PC-3 (cell line): ENCODE measurements around the gene PTPN1. TPM values are rescaled to one million over a fixed set of nuclear protein-coding genes. Genes with fewer than 3 reads are reported as not detected.

ENCODE experiments used
- ATAC-seq: fragments of 200-7000 bp; cut with Tn5 transposase; 2 replicates; pipeline ENCODE4 v1.9.1; 2020; ENCODE audit warnings: mild to moderate bottlenecking, moderate library complexity
- BruUV-seq: library from RNA; stranded (reverse); fragments of 400-500 nt; replicated peaks from 2 replicates; lab custom pipeline; 2021; lab: Mats Ljungman, UMichigan
- CTCF ChIA-PET: fragments of 300-600 bp; sonication (Branson Sonifier 250); formaldehyde crosslinking; loops from one replicate; lab custom pipeline; 2022; ENCODE audit warnings: antibody characterized with exemption; lab: Charles Lee
- POLR2A ChIA-PET: fragments of 300-600 bp; sonication (Branson Sonifier 250); formaldehyde crosslinking; loops from one replicate; lab custom pipeline; 2022; ENCODE audit warnings: antibody characterized with exemption; ENCODE audit not compliant: unreplicated experiment; lab: Charles Lee
- DNase-seq: peaks from one replicate; pipeline ENCODE4 v3.0.0-alpha.2; 2015
- H2AFZ ChIP-seq: fragments of 300-600 bp; sonication (generic); 2 replicates; pipeline ENCODE4 v1.6.0; 2016; ENCODE audit warnings: antibody characterized with exemption, low read length
- H3F3A ChIP-seq: fragments of 300-600 bp; sonication (generic); one replicate; pipeline ENCODE4 v1.6.0; 2017; ENCODE audit warnings: antibody characterized with exemption, low read length, control low read depth, mild to moderate bottlenecking; ENCODE audit not compliant: unreplicated experiment
- H3K27ac ChIP-seq: fragments of 300-600 bp; sonication (generic); 2 replicates; pipeline ENCODE4 v1.5.1; 2016; ENCODE audit warnings: mild to moderate bottlenecking, low read length
- H3K27me3 ChIP-seq: fragments of 300-600 bp; sonication (generic); 2 replicates; pipeline ENCODE4 v1.6.1; 2016; ENCODE audit warnings: low read length, mixed read lengths
- H3K36me3 ChIP-seq: fragments of 300-600 bp; sonication (generic); 2 replicates; pipeline ENCODE4 v1.6.1; 2016; ENCODE audit warnings: low read depth, mixed run types, low read length, mixed read lengths
- H3K4me1 ChIP-seq: fragments of 300-600 bp; sonication (generic); 2 replicates; pipeline ENCODE4 v1.5.1; 2016; ENCODE audit warnings: low read length; ENCODE audit not compliant: insufficient read depth
- H3K4me2 ChIP-seq: fragments of 300-600 bp; sonication (generic); 2 replicates; pipeline ENCODE4 v1.6.0; 2016; ENCODE audit warnings: low read length
- H3K4me3 ChIP-seq: fragments of 300-600 bp; sonication (generic); 2 replicates; pipeline ENCODE4 v1.5.1; 2016; ENCODE audit warnings: mild to moderate bottlenecking, low read length, mixed read lengths
- H3K79me2 ChIP-seq: fragments of 300-600 bp; sonication (generic); 2 replicates; pipeline ENCODE4 v1.6.1; 2017; ENCODE audit warnings: low read length, mixed read lengths
- H3K9ac ChIP-seq: fragments of 300-600 bp; sonication (generic); 2 replicates; pipeline ENCODE4 v1.6.0; 2016; ENCODE audit warnings: mild to moderate bottlenecking, low read length
- H3K9me2 ChIP-seq: fragments of 300-600 bp; sonication (generic); replicated peaks from 2 replicates; pipeline ENCODE4 v1.6.1; 2016; ENCODE audit warnings: mixed run types, low read length, mixed read lengths
- H3K9me3 ChIP-seq: fragments of 300-600 bp; sonication (generic); 2 replicates; pipeline ENCODE4 v1.6.1; 2016; ENCODE audit warnings: low read length, mixed read lengths
- H4K20me1 ChIP-seq: fragments of 300-600 bp; sonication (generic); 2 replicates; pipeline ENCODE4 v1.6.1; 2016; ENCODE audit warnings: low read length, mixed read lengths
- EZH2 ChIP-seq: fragments of 300-600 bp; sonication (generic); IDR thresholded peaks from one replicate; pipeline ENCODE4 v1.6.1; 2017; ENCODE audit warnings: antibody characterized with exemption, mild to moderate bottlenecking, low read length; ENCODE audit not compliant: unreplicated experiment
- EZH2phosphoT487 ChIP-seq: fragments of 300-600 bp; sonication (generic); IDR thresholded peaks from 2 replicates; pipeline ENCODE4 v1.6.1; 2018; ENCODE audit warnings: mild to moderate bottlenecking, antibody characterized with exemption, low read length, borderline replicate concordance
- intact Hi-C: fragments of 100-400 bp; cut with micrococcal nuclease; formaldehyde crosslinking; loops from 2 replicates; pipeline ENCODE4 v1.9.0; 2023
- total RNA-seq: library from RNA; depleted of rRNA; stranded (reverse); fragments of >200 nt; gene quantifications from 2 replicates; pipeline ENCODE4 v1.2.3, GENCODE V29; 2014
- TF ChIP-seq, protein P1 (sequence below): fragments of 300-600 bp; sonication (generic); conservative IDR thresholded peaks from 2 replicates; pipeline ENCODE4 v1.5.1; 2017; ENCODE audit warnings: antibody characterized with exemption, low read depth, mild to moderate bottlenecking, low read length

The PTPN1 gene
- total RNA-seq, 1 experiment from 2014 or later = 47.7 TPM

DNA sequence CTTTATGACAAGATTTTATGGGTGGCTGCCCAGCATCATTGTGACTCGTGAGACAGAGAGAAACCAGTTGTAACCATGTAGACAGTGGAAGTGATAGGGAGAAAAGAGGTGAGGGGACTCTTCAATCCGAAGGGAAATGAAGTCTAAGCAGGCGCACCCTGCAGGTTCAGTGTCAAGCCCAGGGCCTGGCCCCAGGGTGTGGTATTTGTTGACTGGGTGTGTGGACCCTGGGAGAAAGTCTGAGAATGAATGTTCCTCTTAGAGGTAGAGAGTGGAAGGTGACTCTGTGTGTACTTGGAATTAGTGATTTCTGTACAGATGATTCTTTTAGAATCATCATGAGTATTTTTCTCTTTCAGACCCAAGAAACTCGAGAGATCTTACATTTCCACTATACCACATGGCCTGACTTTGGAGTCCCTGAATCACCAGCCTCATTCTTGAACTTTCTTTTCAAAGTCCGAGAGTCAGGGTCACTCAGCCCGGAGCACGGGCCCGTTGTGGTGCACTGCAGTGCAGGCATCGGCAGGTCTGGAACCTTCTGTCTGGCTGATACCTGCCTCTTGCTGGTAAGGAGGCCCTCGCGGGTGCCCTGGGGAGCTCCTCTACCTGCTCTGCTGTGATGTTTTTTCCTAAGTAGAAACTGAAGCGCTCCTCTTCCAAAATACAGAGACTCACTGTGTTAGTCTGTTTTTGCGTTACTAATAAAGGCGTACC, 68.0 kb downstream of the PTPN1 start:
- Histone ChIP-seq H3K4me2 (no peak overlapping the region), H3K4me1 (no peaks in the 10 kb centered on the region), H3K27ac (no peak overlapping the region), H3K36me3 (peaks cover 68% of the 10 kb centered on the region), H3K4me3 (no peak overlapping the region), H3K9me2 (no peaks in the 10 kb centered on the region), H3K9me3 (no peaks in the 10 kb centered on the region), H2AFZ (no peak overlapping the region), H3K27me3 (no peaks in the 10 kb centered on the region), H4K20me1 (no peaks in the 10 kb centered on the region), H3K79me2 (no peaks in the 10 kb centered on the region), H3F3A (no peaks in the 10 kb centered on the region), H3K9ac (no peak overlapping the region)
- ChIA-PET CTCF (interaction anchor here (1.2 kb wide), 1 partner anchor 95 kb away, joined by 4 read pairs; no protein-coding TSS in a partner anchor), POLR2A (no interaction called here)
- ATAC-seq = no peak
- TF ChIP-seq EZH2 (no peak), EZH2phosphoT487 (no peak)
- intact Hi-C loops = loop anchor here (5.0 kb wide), 1 partner anchor 96 kb away; no protein-coding TSS in a partner anchor
- no peak for DNase-seq
- BruUV-seq = no TSS peak

DNA sequence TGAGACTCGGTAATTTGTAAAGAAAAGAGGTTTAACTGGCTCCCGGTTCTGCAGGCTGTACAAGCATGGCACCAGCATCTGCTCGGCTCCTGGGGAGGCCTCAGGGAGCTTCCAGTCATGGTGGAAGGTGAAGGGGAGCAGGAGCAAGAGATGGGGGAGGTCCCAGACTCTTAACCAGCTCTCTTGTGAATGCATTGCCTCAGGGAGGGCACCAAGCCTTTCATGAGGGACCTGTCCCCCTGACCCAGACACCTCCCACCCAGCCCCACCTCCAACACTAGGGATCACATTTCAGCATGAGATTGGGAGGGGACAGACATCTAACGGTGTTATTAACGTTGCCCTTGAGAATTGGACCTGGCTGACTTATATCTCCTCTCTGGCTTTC, 68.6 kb downstream of the PTPN1 start:
- H4K20me1 ChIP-seq = no peaks in the 10 kb centered on the region
- no peaks in the 10 kb centered on the region for H3K79me2 ChIP-seq
- BruUV-seq = no TSS peak
- H3K27me3 ChIP-seq = no peaks in the 10 kb centered on the region
- H2AFZ ChIP-seq = no peak overlapping the region
- H3K9me2 ChIP-seq = no peaks in the 10 kb centered on the region
- no peaks in the 10 kb centered on the region for H3F3A ChIP-seq
- H3K9ac ChIP-seq = no peak overlapping the region
- H3K4me1 ChIP-seq = no peaks in the 10 kb centered on the region
- H3K9me3 ChIP-seq = no peaks in the 10 kb centered on the region
- TF ChIP-seq, protein P1, sequence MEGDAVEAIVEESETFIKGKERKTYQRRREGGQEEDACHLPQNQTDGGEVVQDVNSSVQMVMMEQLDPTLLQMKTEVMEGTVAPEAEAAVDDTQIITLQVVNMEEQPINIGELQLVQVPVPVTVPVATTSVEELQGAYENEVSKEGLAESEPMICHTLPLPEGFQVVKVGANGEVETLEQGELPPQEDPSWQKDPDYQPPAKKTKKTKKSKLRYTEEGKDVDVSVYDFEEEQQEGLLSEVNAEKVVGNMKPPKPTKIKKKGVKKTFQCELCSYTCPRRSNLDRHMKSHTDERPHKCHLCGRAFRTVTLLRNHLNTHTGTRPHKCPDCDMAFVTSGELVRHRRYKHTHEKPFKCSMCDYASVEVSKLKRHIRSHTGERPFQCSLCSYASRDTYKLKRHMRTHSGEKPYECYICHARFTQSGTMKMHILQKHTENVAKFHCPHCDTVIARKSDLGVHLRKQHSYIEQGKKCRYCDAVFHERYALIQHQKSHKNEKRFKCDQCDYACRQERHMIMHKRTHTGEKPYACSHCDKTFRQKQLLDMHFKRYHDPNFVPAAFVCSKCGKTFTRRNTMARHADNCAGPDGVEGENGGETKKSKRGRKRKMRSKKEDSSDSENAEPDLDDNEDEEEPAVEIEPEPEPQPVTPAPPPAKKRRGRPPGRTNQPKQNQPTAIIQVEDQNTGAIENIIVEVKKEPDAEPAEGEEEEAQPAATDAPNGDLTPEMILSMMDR = no peak
- no peak for TF ChIP-seq EZH2
- no peak for TF ChIP-seq EZH2phosphoT487
- peaks cover 72% of the 10 kb centered on the region for H3K36me3 ChIP-seq
- no peak overlapping the region for H3K4me2 ChIP-seq
- H3K4me3 ChIP-seq = no peak overlapping the region
- DNase-seq (no peak), ATAC-seq (no peak)
- H3K27ac ChIP-seq = no peak overlapping the region
- CTCF ChIA-PET = interaction anchor here (1.2 kb wide), 1 partner anchor 95 kb away, joined by 4 read pairs; no protein-coding TSS in a partner anchor
- POLR2A ChIA-PET = no interaction called here
- intact Hi-C loops = loop anchor here (5.0 kb wide), 1 partner anchor 96 kb away; no protein-coding TSS in a partner anchor

DNA sequence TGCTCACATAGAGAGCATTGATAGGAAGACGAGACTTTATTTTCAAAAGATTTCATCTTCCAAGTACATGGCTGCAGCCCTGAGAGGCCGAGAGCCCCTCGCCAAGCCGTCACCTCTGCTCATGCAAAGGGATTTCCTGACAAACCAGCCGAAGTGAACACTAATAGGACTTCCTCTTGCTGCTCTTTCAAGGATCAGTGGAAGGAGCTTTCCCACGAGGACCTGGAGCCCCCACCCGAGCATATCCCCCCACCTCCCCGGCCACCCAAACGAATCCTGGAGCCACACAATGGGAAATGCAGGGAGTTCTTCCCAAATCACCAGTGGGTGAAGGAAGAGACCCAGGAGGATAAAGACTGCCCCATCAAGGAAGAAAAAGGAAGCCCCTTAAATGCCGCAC, 69.3 kb downstream of the PTPN1 start:
- no peaks in the 10 kb centered on the region for H3F3A ChIP-seq
- peaks cover 75% of the 10 kb centered on the region for H3K36me3 ChIP-seq
- intact Hi-C loops = loop anchor here (5.0 kb wide), 1 partner anchor 97 kb away; no protein-coding TSS in a partner anchor

More for the DNA sequence above, 69.3 kb downstream of the PTPN1 start:
- Histone ChIP-seq H3K4me2 (no peak overlapping the region), H3K27me3 (no peaks in the 10 kb centered on the region), H2AFZ (no peak overlapping the region), H3K4me1 (no peaks in the 10 kb centered on the region), H3K79me2 (no peaks in the 10 kb centered on the region), H3K9ac (no peak overlapping the region), H3K9me3 (no peaks in the 10 kb centered on the region), H3K9me2 (no peaks in the 10 kb centered on the region), H3K4me3 (no peak overlapping the region), H4K20me1 (no peaks in the 10 kb centered on the region), H3K27ac (no peak overlapping the region)
- no peak for ATAC-seq
- ChIA-PET POLR2A (no interaction called here), CTCF (interaction anchor here (1.0 to 1.2 kb wide), 2 partner anchors 96 to 113 kb away, joined by 3 to 4 read pairs; no protein-coding TSS in a partner anchor)
- no TSS peak for BruUV-seq
- no peak for DNase-seq
- TF ChIP-seq, protein P1 = no peak
- TF ChIP-seq EZH2phosphoT487 = no peak
- no peak for TF ChIP-seq EZH2
